Fibroblast of villous mesenchyme (primary cell): ENCODE measurements around the gene GBX2. TPM values are rescaled to one million over a fixed set of nuclear protein-coding genes. Genes with fewer than 3 reads are reported as not detected.

Experiments
- DNase-seq: peaks from one replicate; pipeline ENCODE4 v3.0.0-alpha.2; 2010; ENCODE audit warnings: low read depth
- H3K4me3 ChIP-seq: 2 replicates; pipeline ENCODE4 v1.5.1; 2011; ENCODE audit warnings: low read depth, mild to moderate bottlenecking, low read length
- total RNA-seq: library from RNA; depleted of rRNA; stranded (reverse); fragments of >200 nt; gene quantifications from 2 replicates; pipeline ENCODE4 v1.2.3, GENCODE V29; 2012
- TF ChIP-seq, protein P1 (sequence below): IDR thresholded peaks from 2 replicates; pipeline ENCODE4 v1.5.1; 2012; ENCODE audit warnings: low read depth, mild to moderate bottlenecking, low read length; ENCODE audit not compliant: insufficient read depth

The GBX2 gene
- total RNA-seq, 1 donor, result not detected

DNA sequence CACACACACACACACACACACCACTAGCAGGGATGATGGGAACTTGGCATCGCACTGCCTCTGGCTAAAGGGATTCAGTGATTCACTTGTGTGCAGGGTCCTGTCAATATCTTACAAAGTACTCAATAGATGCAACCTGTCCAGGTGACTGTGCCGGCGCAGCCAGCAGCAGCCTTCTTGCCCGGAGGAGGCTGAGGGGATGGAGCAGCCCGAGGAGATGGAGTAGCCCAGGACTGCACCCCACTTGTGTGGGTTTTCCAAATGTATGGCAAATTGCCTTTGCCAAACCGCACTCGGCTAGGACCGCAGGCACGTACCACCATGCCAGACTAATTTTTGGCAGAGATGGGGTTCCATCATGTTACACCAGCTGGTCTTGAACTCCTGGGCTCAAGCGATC, 31.1 kb downstream of the GBX2 start:
- H3K4me3 ChIP-seq, result no peak overlapping the region
- TF ChIP-seq, protein P1, sequence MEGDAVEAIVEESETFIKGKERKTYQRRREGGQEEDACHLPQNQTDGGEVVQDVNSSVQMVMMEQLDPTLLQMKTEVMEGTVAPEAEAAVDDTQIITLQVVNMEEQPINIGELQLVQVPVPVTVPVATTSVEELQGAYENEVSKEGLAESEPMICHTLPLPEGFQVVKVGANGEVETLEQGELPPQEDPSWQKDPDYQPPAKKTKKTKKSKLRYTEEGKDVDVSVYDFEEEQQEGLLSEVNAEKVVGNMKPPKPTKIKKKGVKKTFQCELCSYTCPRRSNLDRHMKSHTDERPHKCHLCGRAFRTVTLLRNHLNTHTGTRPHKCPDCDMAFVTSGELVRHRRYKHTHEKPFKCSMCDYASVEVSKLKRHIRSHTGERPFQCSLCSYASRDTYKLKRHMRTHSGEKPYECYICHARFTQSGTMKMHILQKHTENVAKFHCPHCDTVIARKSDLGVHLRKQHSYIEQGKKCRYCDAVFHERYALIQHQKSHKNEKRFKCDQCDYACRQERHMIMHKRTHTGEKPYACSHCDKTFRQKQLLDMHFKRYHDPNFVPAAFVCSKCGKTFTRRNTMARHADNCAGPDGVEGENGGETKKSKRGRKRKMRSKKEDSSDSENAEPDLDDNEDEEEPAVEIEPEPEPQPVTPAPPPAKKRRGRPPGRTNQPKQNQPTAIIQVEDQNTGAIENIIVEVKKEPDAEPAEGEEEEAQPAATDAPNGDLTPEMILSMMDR, result no peak
- no peak for DNase-seq

DNA sequence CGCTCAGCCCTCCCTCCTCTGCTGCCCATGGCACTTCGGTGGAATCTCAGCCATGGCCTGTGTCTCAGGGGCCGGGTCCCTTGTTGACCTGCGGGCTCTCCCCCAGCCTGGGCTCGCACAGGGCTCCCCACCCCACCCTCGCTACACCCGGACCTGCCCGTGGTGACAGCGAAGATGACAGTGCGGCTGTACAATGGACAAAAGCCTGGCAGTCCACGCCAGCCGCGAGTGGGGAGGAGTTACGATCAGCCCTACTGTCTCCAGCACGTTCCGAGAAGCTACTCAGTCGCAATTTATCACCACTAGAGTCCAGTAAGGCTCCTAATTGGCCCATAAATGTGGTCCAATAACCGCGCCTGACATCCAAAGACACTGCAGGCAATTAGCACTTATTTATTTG, 31.6 kb downstream of the GBX2 start:
- DNase-seq, result no peak
- H3K4me3 ChIP-seq, result no peak overlapping the region
- TF ChIP-seq, protein P1, result no peak

DNA sequence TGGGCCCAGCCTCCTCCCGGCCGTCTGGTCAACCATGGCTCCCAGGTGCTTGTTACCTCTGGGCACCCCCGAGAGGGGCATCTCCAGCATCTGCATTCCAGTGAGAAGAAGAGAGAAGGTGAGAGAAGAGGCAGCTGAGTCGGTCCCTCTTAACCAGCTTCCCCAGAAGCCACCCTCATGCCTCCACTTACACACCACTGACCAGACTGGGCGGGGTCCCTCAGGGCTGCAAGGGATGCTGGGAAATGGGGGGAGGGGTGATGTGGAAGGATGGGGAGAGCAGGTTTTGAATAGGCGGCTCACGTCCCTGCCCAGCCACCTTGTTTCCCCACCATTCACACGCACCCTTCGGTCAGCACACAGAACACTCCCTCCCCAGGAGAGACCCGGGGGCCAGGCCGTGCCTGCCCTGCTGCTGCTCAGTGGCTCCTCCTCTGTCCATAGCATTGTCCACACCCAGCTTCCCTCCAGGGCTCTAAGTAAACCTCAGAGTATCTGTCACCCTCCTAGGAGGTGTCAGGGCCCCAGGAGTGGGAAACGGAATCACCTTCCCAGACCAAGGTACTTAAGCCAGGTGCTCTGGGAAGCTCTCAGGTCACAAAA, 34.7 kb downstream of the GBX2 start:
- TF ChIP-seq, protein P1, result no peak
- DNase-seq, result no peak
- H3K4me3 ChIP-seq, result no peak overlapping the region

DNA sequence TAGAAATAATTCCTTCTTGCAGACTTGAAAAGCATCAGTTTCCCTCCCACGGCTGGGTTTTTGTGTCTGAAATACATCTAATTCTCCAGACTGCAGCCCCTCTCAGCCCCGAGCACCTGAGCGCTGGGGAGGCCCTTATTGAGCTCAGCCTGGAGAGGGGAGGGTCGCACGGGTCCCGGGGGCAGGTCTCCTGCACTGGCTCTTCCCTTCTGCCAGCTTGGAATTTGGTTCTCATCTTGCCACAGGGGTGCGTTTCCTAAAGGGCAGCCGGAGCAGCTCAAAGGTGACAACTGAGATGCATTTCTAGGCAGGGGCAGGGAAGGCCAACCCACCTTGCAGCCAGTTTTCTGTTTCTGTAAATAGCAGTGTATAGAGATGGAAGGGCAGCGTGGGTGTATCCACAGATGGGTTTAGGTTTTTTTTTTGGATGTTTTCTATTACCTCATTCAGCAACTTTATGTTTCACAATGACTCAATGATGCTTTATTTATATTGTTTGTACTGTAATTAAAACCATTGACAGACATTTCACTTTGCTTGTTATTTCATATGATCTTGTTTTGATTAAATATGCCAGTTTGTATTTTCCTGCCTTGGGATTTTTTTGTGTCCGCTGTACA, 37.0 kb downstream of the GBX2 start:
- TF ChIP-seq, protein P1, result no peak
- H3K4me3 ChIP-seq, result no peak overlapping the region
- DNase-seq, result no peak

DNA sequence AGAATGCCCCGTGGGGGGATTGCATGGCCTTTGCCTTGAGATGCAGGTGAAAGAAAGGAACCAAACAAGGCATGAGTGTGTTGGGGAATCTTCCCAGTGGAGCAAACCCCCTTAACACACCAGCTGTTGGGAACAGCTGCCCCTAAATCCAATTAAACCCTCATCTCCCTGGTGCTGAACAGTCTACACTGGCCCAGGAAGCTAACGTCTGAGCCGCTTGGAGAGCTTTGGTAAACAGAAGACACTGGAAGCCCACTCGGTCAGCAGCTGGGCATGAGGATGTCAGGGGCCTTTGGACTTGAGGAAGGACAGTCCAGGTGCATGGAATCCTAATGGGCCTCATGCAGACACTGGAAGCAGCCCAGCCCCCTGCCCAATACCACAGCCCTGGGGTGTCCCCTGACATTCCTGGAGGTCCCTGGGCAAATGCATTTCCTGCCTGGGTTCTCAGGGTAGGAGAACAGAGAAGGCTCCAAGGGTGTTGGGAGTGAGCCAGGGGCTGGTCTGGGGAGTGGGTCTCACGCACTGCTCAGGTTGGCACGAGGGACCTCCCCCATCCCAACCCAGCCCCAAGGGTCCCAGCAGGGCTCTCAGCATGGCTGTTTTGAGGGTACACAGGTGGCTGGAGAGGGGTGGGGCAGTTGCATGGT, 37.7 kb downstream of the GBX2 start:
- TF ChIP-seq, protein P1, result no peak
- no peak for DNase-seq
- no peak overlapping the region for H3K4me3 ChIP-seq

DNA sequence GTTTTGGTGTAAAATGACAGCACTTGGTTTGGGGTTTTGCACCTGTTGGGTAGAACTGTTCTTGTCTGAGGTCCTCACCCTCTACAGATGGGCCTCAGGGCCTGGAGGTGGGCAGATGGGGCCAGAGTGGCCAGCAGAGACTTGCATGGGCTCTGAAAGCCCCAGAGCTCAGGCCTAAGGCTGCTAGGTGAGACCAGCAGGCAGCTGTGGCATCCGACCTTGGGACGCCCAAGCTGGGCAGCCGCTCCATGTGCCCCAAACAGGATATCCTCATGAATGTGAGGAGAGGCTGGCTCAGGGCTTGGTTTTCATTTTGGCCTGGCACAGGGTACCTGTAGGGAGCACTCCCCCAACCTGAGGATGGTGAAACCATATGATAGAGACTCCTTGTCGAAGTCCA, 38.3 kb downstream of the GBX2 start:
- H3K4me3 ChIP-seq, result no peak overlapping the region
- no peak for DNase-seq
- TF ChIP-seq, protein P1, result no peak
